Stomach (tissue), 9 donors: ENCODE data around the gene UBA1. TPM values are rescaled to one million over a fixed set of nuclear protein-coding genes. Genes with fewer than 3 reads are reported as not detected.

Source experiments
- DNase-seq, 2 donors: peaks; one replicate each; pipeline versions ENCODE4 v3.0.0 to v3.0.0-alpha.2; 2013 to 2019
- H3K27ac ChIP-seq, 5 donors: fragments of 200-600 bp in 4 of 5; sonication (generic) in 4 of 5; one replicate each; pipeline ENCODE4 v1.5.1; 2013 to 2019; ENCODE audit warnings: mild to moderate bottlenecking in 1 of 5, moderate library complexity in 1 of 5
- H3K27me3 ChIP-seq, 3 donors: fragments of 200-600 bp; sonication (generic); one replicate each; pipeline ENCODE4 v1.5.1; 2017 to 2019; ENCODE audit warnings: mixed run types in 1 of 3
- H3K36me3 ChIP-seq, 4 donors: fragments of 200-600 bp; sonication (generic); 1 replicate in 3 of 4; 2 replicates in 1 of 4; pipeline ENCODE4 v1.5.1; 2016 to 2019
- H3K4me1 ChIP-seq, 4 donors: fragments of 200-600 bp; sonication (generic); one replicate each; pipeline ENCODE4 v1.5.1; 2016 to 2019
- H3K4me3 ChIP-seq, 4 donors: fragments of 200-600 bp; sonication (generic) in 3 of 4; one replicate each; pipeline ENCODE4 v1.5.1; 2016 to 2019; ENCODE audit warnings: mild to moderate bottlenecking in 1 of 4
- H3K9me3 ChIP-seq, 4 donors: fragments of 200-600 bp; sonication (generic); one replicate each; pipeline ENCODE4 v1.5.1; 2016 to 2019
- EP300 ChIP-seq: sonication (generic); formaldehyde crosslinking; IDR thresholded peaks from one replicate; pipeline ENCODE4 v1.6.1; 2017; ENCODE audit warnings: antibody characterized with exemption
- POLR2A ChIP-seq, 4 donors: fragments of 450-650 bp; IDR thresholded peaks; one replicate each; pipeline ENCODE4 v1.6.1; 2016; ENCODE audit warnings: antibody characterized with exemption in 4 of 4, control low read depth in 2 of 4, mild to moderate bottlenecking in 1 of 4, moderate library complexity in 1 of 4
- POLR2AphosphoS5 ChIP-seq, 3 donors: sonication (generic); formaldehyde crosslinking; IDR thresholded peaks; one replicate each; pipeline ENCODE4 v1.6.1; 2016; ENCODE audit warnings: antibody characterized with exemption in 3 of 3
- WGBS, 5 donors: extraction: QIAGEN DNeasy Blood & Tissue Kit in 3 of 5; methylation state at CpG; one replicate each; pipeline versions ENCODE4 v1.1.5 to v1.1.7; 2013 to 2018; 5-methylcytosine and 5-hydroxymethylcytosine counted together
- intact Hi-C: fragments of 100-400 bp; cut with DNase I; formaldehyde crosslinking; loops from one replicate; pipeline ENCODE4 v1.15.1; 2023; ENCODE audit warnings: low total_unique reads
- polyA plus RNA-seq, 3 donors: library from polyadenylated mRNA; stranded (reverse); fragments of 200-250 nt; gene quantifications; one replicate each; pipeline ENCODE4 v1.2.3, GENCODE V29; 2013
- total RNA-seq, 5 donors: library from RNA; depleted of rRNA; stranded (reverse); fragments of >200 nt; gene quantifications; one replicate each; pipeline versions ENCODE4 v1.1.0 to v1.2.3, GENCODE V29; 2014 to 2016
- TF ChIP-seq, protein P1 (sequence below), 7 experiments: fragments of 450-650 bp in 4 of 7; fragments of 200-600 bp in 3 of 7; sonication (generic) in 3 of 7; IDR thresholded peaks; one replicate each; pipeline ENCODE4 v1.5.1; 2016 to 2019; ENCODE audit warnings: antibody characterized with exemption in 7 of 7, control low read depth in 2 of 7, mild to moderate bottlenecking in 1 of 7
- donor health status: healthy with polysubstance abuse.
- donor health status: Bipolar disorder and iron deficiency.
- donor health status: healthy.

Gene UBA1
- total and polyA plus RNA-seq, 8 donors, result 59.3 to 278 (median 86.9) TPM

DNA sequence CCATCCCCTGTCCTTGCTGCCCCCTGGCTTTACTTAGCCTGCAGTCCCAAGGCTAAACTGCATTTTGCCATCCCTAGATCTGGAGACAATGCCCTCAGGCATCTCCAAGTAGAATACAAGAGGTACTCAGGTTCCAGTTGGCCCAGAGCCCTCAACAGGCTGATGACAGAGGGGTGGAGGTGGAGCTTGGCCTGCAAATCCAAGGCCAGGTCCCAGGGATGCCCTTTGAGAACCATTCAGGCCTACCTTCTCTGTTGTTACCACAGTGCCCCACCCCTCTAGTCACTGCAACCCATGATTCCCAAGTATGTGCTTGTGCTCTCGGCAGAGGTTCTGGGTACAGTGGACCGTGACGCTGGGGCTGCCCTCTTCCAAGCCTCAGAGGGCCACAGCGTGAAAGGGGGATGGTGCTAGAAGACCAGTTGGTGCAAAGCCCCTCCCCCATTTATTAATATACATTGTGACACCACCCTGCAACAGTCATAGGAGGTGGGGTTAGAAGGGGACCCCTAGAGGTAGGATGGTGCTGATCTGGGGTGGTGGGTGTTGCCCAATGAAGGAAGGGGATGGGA is 6.4 kb upstream of the UBA1 start:
- TF ChIP-seq EP300, result no peak
- TF ChIP-seq, protein P1, sequence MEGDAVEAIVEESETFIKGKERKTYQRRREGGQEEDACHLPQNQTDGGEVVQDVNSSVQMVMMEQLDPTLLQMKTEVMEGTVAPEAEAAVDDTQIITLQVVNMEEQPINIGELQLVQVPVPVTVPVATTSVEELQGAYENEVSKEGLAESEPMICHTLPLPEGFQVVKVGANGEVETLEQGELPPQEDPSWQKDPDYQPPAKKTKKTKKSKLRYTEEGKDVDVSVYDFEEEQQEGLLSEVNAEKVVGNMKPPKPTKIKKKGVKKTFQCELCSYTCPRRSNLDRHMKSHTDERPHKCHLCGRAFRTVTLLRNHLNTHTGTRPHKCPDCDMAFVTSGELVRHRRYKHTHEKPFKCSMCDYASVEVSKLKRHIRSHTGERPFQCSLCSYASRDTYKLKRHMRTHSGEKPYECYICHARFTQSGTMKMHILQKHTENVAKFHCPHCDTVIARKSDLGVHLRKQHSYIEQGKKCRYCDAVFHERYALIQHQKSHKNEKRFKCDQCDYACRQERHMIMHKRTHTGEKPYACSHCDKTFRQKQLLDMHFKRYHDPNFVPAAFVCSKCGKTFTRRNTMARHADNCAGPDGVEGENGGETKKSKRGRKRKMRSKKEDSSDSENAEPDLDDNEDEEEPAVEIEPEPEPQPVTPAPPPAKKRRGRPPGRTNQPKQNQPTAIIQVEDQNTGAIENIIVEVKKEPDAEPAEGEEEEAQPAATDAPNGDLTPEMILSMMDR (IDR thresholded peaks at IDR 0.05), result no peak
- no peaks in the 10 kb centered on the region for H3K9me3 ChIP-seq
- no peak overlapping the region for H3K4me3 ChIP-seq
- H3K27me3 ChIP-seq, result peaks cover 0 to 34% (median 0%) of the 10 kb centered on the region in 3 donors
- peaks cover 19 to 57% (median 51%) of the 10 kb centered on the region in 4 donors for H3K36me3 ChIP-seq
- H3K4me1 ChIP-seq, result peaks cover 0 to 18% (median 15%) of the 10 kb centered on the region in 4 donors
- WGBS, 5 donors, result 76 to 86% (median 82%) methylated on average over 4 of the region's 4 CpGs; no CpG with 5 or more reads in 1 of the 5 donors
- H3K27ac ChIP-seq, result no peak overlapping the region
- no peak for DNase-seq
- intact Hi-C loops, result no loop called here

DNA sequence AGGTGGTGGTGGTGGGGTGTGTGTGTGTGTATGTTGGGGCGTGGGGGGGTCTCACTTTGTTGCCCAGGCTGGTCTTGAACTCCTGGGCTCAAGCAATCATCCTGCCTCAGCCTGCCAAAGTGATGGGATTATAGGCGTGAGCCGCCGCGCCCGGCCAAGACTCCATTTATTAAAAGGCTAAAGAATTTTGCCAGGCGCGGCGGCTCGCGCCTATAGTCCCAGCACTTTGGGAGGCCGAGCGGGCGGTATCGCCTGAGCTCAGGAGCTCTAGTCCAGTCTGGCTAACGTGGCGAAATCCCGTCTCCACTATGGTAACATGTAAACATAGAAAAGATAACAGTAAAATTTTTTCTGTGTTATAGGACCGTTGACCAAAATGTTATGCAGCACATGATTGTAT is 3.7 kb upstream of the UBA1 start:
- 57 to 66% (median 61%) methylated on average over 15 to 19 of the region's 19 CpGs for whole genome bisulfite sequencing, 5 donors
- no peak overlapping the region for H3K27ac ChIP-seq
- intact Hi-C loops, result loop anchor here (10.0 kb wide), 2 partner anchors 195 to 335 kb away; no protein-coding TSS in a partner anchor
- H3K9me3 ChIP-seq, result no peaks in the 10 kb centered on the region
- peaks cover 0 to 35% (median 31%) of the 10 kb centered on the region in 4 donors for H3K4me1 ChIP-seq
- no peak for DNase-seq
- peaks cover 12 to 29% (median 24%) of the 10 kb centered on the region in 4 donors for H3K36me3 ChIP-seq
- no peak for TF ChIP-seq EP300
- TF ChIP-seq POLR2AphosphoS5 (IDR thresholded peaks at IDR 0.05), result no peak
- no peak for TF ChIP-seq POLR2A (IDR thresholded peaks at IDR 0.05)
- TF ChIP-seq, protein P1 (IDR thresholded peaks at IDR 0.05), result no peak
- no peak overlapping the region for H3K4me3 ChIP-seq
- H3K27me3 ChIP-seq, result peaks cover 0 to 32% (median 0%) of the 10 kb centered on the region in 3 donors

DNA sequence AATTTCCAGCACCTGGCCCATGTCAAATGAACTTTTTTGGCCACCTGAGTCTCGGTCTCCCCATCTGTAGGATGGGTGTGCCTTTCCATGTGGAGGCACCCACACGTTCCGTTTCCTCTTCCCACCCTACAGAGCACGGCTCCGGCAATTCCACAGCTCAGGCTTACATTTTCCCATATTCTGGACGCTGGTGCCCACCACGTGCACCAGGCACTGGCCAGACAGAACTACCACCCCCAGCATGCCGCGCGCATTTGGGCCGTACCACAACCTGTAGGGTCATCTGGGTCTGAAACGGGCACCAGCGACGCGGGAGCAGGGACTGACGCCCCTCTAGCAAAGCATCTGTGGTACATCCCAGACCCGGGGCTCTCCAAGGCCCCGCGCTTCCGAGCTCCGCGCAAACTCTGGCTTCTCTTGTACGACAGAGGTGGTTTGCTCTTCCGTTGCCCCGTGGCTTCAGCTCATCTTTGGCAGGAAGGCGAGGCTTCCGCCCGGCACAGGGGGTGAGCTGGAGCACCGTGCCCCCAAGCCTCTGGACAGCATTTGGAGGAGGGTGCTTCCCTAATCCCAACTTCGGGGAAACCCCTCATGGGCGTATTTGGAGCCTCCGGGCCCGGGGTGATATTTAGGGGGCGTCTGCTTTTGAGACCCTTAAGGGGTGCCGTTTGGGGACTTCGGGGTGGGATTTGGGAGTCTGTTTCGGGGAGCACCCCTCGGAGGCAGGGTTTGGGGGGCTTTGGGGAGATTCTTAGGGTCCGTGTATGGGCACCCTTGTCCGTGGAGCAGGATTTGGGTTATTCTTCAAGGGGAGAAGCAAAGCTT is 3.0 kb upstream of the UBA1 start:
- Histone ChIP-seq H3K27me3 (peaks cover 0 to 27% (median 0%) of the 10 kb centered on the region in 3 donors), H3K4me3 (peak overlapping the region; percentile 51 to 61 (median 54)), H3K4me1 (peaks cover 6 to 42% (median 38%) of the 10 kb centered on the region in 4 donors), H3K27ac (peak overlapping the region; percentile 9 to 73 (median 67)), H3K36me3 (peaks cover 5 to 22% (median 17%) of the 10 kb centered on the region in 4 donors), H3K9me3 (no peaks in the 10 kb centered on the region)
- TF ChIP-seq POLR2A (IDR thresholded peaks at IDR 0.05) (no peak), POLR2AphosphoS5 (IDR thresholded peaks at IDR 0.05) (peak; percentile 46 to 70 (median 65))
- intact Hi-C loops, result loop anchor here (10.0 kb wide), 2 partner anchors 194 to 334 kb away; no protein-coding TSS in a partner anchor
- WGBS, 5 donors, result 3 to 23% (median 17%) methylated on average over 5 to 40 of the region's 40 CpGs
- peak; percentile 81 to 96 for DNase-seq

DNA sequence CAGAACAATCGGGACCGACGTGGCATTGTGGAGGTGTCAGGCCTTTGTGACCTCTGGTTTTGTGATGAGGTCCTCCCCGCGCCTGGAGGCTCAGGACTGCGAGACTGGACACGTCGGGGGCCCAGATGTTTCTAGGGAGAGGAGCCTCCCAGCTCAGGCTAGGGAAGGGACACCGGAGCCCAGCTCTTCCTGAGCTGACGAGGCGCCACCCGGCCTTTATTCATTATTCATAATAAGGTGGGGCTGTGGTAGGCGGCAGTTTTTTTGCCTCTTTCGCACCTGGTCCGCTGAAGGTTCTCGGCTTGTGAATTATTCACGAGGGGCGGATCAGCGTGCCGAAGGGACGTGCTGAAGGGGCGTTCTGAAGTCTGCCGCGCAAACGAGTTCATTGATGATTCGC is 2.3 kb upstream of the UBA1 start:
- Histone ChIP-seq H3K4me3 (peak overlapping the region; percentile 51 to 61 (median 54)), H3K36me3 (peaks cover 0 to 15% (median 10%) of the 10 kb centered on the region in 4 donors), H3K4me1 (peaks cover 11 to 49% (median 45%) of the 10 kb centered on the region in 4 donors), H3K27me3 (peaks cover 0 to 24% (median 0%) of the 10 kb centered on the region in 3 donors), H3K27ac (peak overlapping the region; percentile 9 to 73 (median 67)), H3K9me3 (no peaks in the 10 kb centered on the region)
- TF ChIP-seq POLR2AphosphoS5 (IDR thresholded peaks at IDR 0.05) (no peak), EP300 (no peak), POLR2A (IDR thresholded peaks at IDR 0.05) (no peak)
- TF ChIP-seq, protein P1 (IDR thresholded peaks at IDR 0.05), result no peak
- WGBS, 5 donors, result 2 to 53% (median 7%) methylated on average over 21 to 26 of the region's 26 CpGs
- intact Hi-C loops, result loop anchor here (10.0 kb wide), 2 partner anchors 193 to 333 kb away; no protein-coding TSS in a partner anchor
- DNase-seq, result peak; percentile 47 to 48
